Upper lobe of left lung (tissue), 6 donors: ENCODE results near the gene CA11. TPM values are rescaled to one million over a fixed set of nuclear protein-coding genes. Genes with fewer than 3 reads are reported as not detected.
A peak's percentile ranks its signal among the peaks of the same experiment; 100 is the strongest.

Experiments
- ATAC-seq, 2 donors: fragments of 200-7000 bp; cut with Tn5 transposase; one replicate each; pipeline ENCODE4 v1.9.1; 2022; ENCODE audit warnings: mild to moderate bottlenecking in 2 of 2, moderate library complexity in 2 of 2; ENCODE audit not compliant: low FRiP score in 2 of 2
- DNase-seq, 2 donors: peaks; one replicate each; pipeline ENCODE4 v3.0.0-alpha.2; 2019 to 2020
- H3K27ac ChIP-seq, 4 donors: fragments of 200-600 bp; sonication (generic); one replicate each; pipeline ENCODE4 v1.5.1; 2016 to 2019
- H3K27me3 ChIP-seq, 4 donors: fragments of 200-600 bp; sonication (generic); one replicate each; pipeline ENCODE4 v1.5.1; 2017 to 2019
- H3K36me3 ChIP-seq, 4 donors: fragments of 200-600 bp; sonication (generic); one replicate each; pipeline ENCODE4 v1.5.1; 2016 to 2019
- H3K4me1 ChIP-seq, 4 donors: fragments of 200-600 bp; sonication (generic); one replicate each; pipeline ENCODE4 v1.5.1; 2018 to 2019
- H3K4me3 ChIP-seq, 4 donors: fragments of 200-600 bp; sonication (generic); one replicate each; pipeline ENCODE4 v1.5.1; 2017 to 2019; ENCODE audit warnings: mild to moderate bottlenecking in 2 of 4, moderate library complexity in 1 of 4
- H3K9me3 ChIP-seq, 4 donors: fragments of 200-600 bp; sonication (generic); one replicate each; pipeline ENCODE4 v1.5.1; 2018 to 2019
- CTCF ChIP-seq, 6 experiments: fragments of 450-650 bp in 4 of 6; fragments of 200-600 bp in 2 of 6; sonication (generic) in 2 of 6; IDR thresholded peaks; one replicate each; pipeline ENCODE4 v1.5.1; 2016 to 2019; ENCODE audit warnings: antibody characterized with exemption in 6 of 6
- EP300 ChIP-seq, 4 donors: sonication (generic); formaldehyde crosslinking; IDR thresholded peaks; one replicate each; pipeline ENCODE4 v1.5.1; 2017; ENCODE audit warnings: antibody characterized with exemption in 4 of 4, control low read depth in 2 of 4
- POLR2A ChIP-seq, 4 donors: fragments of 450-650 bp; IDR thresholded peaks; one replicate each; pipeline ENCODE4 v1.5.1; 2016 to 2017; ENCODE audit warnings: antibody characterized with exemption in 4 of 4, mild to moderate bottlenecking in 2 of 4
- POLR2AphosphoS5 ChIP-seq, 2 donors: sonication (generic); formaldehyde crosslinking; IDR thresholded peaks; one replicate each; pipeline ENCODE4 v1.5.1; 2017; ENCODE audit warnings: antibody characterized with exemption in 2 of 2
- WGBS, 2 donors: methylation state at CpG; one replicate each; pipeline ENCODE4 v1.1.5; 2017 to 2018; 5-methylcytosine and 5-hydroxymethylcytosine counted together
- total RNA-seq, 6 donors: library from RNA; depleted of rRNA in 4 of 6; stranded (reverse); fragments of >200 nt in 4 of 6; gene quantifications; one replicate each; pipeline versions ENCODE4 v1.1.0 to v1.2.1, GENCODE V29; 2016 to 2021
- donor health status: DM: no; HTN: no; CAD: no; lungs with moderate emphysema.
- donor health status: DM: no; HTN: yes; CAD: no; lungs with severe emphysema.

The CA11 gene
- total RNA-seq, 6 donors from 2014 or later = 2.1 to 8.1 (median 5.3) TPM

DNA sequence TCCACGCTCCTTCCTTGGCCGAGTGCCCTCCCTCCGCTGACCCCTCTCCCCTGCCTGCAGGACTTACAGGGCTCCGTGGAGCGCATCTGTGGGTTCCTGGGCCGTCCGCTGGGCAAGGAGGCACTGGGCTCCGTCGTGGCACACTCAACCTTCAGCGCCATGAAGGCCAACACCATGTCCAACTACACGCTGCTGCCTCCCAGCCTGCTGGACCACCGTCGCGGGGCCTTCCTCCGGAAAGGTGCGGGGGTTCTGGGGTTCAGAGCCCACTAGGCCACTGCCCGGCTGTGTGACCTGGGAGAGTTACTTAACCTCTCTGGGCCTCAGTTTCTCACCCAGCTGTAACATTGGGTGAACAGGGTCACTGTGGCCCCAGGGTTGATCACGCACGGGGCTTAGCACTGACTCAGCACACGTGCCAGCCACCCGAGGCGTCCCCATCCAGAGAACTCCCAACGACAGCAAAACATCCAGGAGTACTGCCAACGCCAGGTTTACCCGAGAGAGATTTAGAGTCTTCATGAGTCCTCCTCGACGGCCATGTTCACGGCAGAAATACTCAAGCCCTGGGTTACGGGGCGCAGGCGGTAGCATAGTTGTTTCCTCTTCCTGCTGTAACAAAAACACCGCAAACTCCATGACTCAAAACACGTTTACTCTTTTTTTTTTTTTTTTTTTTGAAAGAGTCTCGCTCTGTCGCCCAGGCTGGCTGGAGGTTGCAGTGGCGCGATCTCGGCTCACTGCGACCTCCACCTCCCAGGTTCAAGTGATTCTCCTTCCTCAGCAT, 49.1 kb downstream of the CA11 start:
- Histone ChIP-seq H3K27ac (no peak overlapping the region), H3K27me3 (no peaks in the 10 kb centered on the region), H3K4me1 (no peaks in the 10 kb centered on the region), H3K36me3 (no peaks in the 10 kb centered on the region), H3K9me3 (no peaks in the 10 kb centered on the region), H3K4me3 (no peak overlapping the region)
- DNase-seq = peak in 1 of 2 donors; percentile 64
- no peak for TF ChIP-seq CTCF (IDR thresholded peaks at IDR 0.05)
- TF ChIP-seq POLR2AphosphoS5 (IDR thresholded peaks at IDR 0.05) = no peak
- TF ChIP-seq EP300 (IDR thresholded peaks at IDR 0.05) = no peak
- TF ChIP-seq POLR2A (IDR thresholded peaks at IDR 0.05) = no peak
- ATAC-seq = no peak
- WGBS, 2 donors = 73% methylated on average over 30 to 34 of the region's 39 CpGs

DNA sequence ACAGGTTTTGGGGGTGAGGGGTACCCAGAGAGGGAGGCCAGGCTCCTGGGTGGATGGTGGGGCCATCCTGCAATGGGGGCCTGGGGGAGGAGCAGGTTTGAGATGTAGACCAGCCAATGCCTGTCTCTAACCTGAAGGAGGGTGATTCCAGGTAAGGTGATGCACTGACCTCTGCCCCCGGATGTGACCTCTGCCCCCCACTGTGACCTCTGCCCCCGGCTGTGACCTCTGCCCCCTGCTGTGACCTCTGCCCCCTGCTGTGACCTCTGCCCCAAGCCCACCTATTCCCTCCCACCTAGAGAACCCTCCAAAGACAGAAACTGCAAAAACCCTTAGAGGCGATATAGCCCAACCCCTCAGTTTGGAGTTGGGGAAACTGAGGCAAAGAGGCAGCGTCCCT, 49.8 kb downstream of the CA11 start:
- no peak for TF ChIP-seq POLR2AphosphoS5 (IDR thresholded peaks at IDR 0.05)
- no peaks in the 10 kb centered on the region for H3K9me3 ChIP-seq
- DNase-seq (no peak), ATAC-seq (no peak)
- no peaks in the 10 kb centered on the region for H3K4me1 ChIP-seq
- H3K4me3 ChIP-seq = no peak overlapping the region
- H3K27me3 ChIP-seq = no peaks in the 10 kb centered on the region
- H3K36me3 ChIP-seq = no peaks in the 10 kb centered on the region
- WGBS, 2 donors = 77 to 93% methylated on average over 3 to 4 of the region's 4 CpGs
- H3K27ac ChIP-seq = no peak overlapping the region

DNA sequence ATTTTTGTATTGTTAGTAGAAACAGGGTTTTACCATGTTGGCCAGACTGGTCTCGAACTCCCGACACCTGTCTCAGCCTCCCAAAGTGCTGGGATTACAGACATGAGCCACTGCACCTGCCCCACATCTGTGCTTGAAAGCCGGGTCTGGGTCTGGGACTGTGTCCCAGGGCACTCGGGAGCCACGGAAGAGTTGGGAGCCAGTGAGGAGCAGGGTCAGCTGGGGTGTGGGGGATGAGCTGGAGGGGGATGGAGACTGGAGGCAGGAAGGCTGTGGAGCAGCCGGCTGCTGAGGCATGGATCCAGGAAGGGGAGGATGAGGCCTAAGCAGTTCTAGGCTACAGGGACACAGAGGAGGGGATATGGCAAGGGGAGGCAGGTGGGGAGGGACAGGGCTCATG, 50.2 kb downstream of the CA11 start:
- Histone ChIP-seq H3K36me3 (no peaks in the 10 kb centered on the region), H3K27ac (no peak overlapping the region), H3K4me1 (no peaks in the 10 kb centered on the region), H3K4me3 (no peak overlapping the region), H3K27me3 (no peaks in the 10 kb centered on the region), H3K9me3 (no peaks in the 10 kb centered on the region)
- WGBS, 2 donors = 80 to 84% methylated on average over 5 to 6 of the region's 6 CpGs
- TF ChIP-seq CTCF (IDR thresholded peaks at IDR 0.05) = no peak
- TF ChIP-seq POLR2A (IDR thresholded peaks at IDR 0.05) = no peak
- TF ChIP-seq POLR2AphosphoS5 (IDR thresholded peaks at IDR 0.05) = no peak
- TF ChIP-seq EP300 (IDR thresholded peaks at IDR 0.05) = no peak
- DNase-seq (no peak), ATAC-seq (no peak)

DNA sequence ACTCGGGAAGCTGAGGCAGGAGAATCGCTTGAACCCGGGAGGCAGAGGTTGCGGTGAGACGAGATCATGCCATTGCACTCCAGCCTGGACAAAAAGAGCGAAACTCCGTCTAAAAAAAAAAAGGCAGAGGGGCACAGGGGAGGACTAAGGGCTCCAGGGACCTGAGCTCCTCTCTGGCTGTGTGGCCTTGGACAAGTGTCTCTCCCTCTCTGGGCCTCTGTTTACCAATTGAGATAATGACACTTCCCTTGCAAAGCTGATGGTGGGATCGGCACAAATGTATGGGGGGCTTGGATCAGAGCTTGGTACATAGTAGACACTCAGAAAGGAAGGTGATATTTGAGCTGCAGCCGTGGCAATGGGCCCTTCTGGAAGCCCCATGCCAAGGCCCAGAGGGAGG, 50.8 kb downstream of the CA11 start:
- H3K27me3 ChIP-seq = no peaks in the 10 kb centered on the region
- TF ChIP-seq POLR2AphosphoS5 (IDR thresholded peaks at IDR 0.05) (no peak), CTCF (IDR thresholded peaks at IDR 0.05) (no peak), EP300 (IDR thresholded peaks at IDR 0.05) (no peak), POLR2A (IDR thresholded peaks at IDR 0.05) (no peak)
- whole genome bisulfite sequencing, 2 donors = 77 to 95% methylated on average over 9 of the region's 9 CpGs
- H3K9me3 ChIP-seq = no peaks in the 10 kb centered on the region
- no peak overlapping the region for H3K4me3 ChIP-seq
- no peak for DNase-seq
- no peaks in the 10 kb centered on the region for H3K36me3 ChIP-seq
- no peak overlapping the region for H3K27ac ChIP-seq
- no peaks in the 10 kb centered on the region for H3K4me1 ChIP-seq
- no peak for ATAC-seq

GRCh38 chr19:48591021-48591420, 55.0 kb downstream of the CA11 start:
- H3K4me1 ChIP-seq = peaks cover 6 to 10% (median 8%) of the 10 kb centered on the region in 4 donors
- H3K27ac ChIP-seq = no peak overlapping the region
- 78 to 83% methylated on average over 5 of the region's 5 CpGs for WGBS, 2 donors
- ATAC-seq (no peak), DNase-seq (no peak)
- H3K27me3 ChIP-seq = no peaks in the 10 kb centered on the region
- no peaks in the 10 kb centered on the region for H3K36me3 ChIP-seq
- H3K4me3 ChIP-seq = no peak overlapping the region
- H3K9me3 ChIP-seq = no peaks in the 10 kb centered on the region
- no peak for TF ChIP-seq POLR2AphosphoS5 (IDR thresholded peaks at IDR 0.05)
- TF ChIP-seq POLR2A (IDR thresholded peaks at IDR 0.05) = no peak
- no peak for TF ChIP-seq EP300 (IDR thresholded peaks at IDR 0.05)
- TF ChIP-seq CTCF (IDR thresholded peaks at IDR 0.05) = no peak
